Adipocyte (in vitro differentiated cells): ENCODE data around the gene TRMT61A.

ENCODE experiments used
- DNase-seq: peaks from one replicate; pipeline ENCODE4 v3.0.0-alpha.2; 2015; ENCODE audit warnings: low read depth
- H3K27me3 ChIP-seq: replicated peaks from 2 replicates; pipeline ENCODE4 v1.7.0; 2013; ENCODE audit warnings: mild to moderate bottlenecking, low read length, moderate library complexity; ENCODE audit not compliant: control insufficient read depth, insufficient read depth
- H3K36me3 ChIP-seq: 2 replicates; pipeline ENCODE4 v1.7.0; 2013; ENCODE audit warnings: low read length, mild to moderate bottlenecking, moderate library complexity; ENCODE audit not compliant: control insufficient read depth, insufficient read depth, severe bottlenecking
- H3K4me1 ChIP-seq: 2 replicates; pipeline ENCODE4 v1.7.0; 2013; ENCODE audit warnings: mild to moderate bottlenecking, low read length, moderate library complexity; ENCODE audit not compliant: control insufficient read depth, insufficient read depth
- H3K4me3 ChIP-seq: 2 replicates; pipeline ENCODE4 v1.7.0; 2013; ENCODE audit warnings: mild to moderate bottlenecking, low read length, moderate library complexity
- H3K9ac ChIP-seq: 2 replicates; pipeline ENCODE4 v1.7.0; 2013; ENCODE audit warnings: mild to moderate bottlenecking, low read length, moderate library complexity
- H3K9me3 ChIP-seq: 2 replicates; pipeline ENCODE4 v1.7.0; 2013; ENCODE audit warnings: mild to moderate bottlenecking, low read length, moderate library complexity; ENCODE audit not compliant: control insufficient read depth

TRMT61A gene

DNA sequence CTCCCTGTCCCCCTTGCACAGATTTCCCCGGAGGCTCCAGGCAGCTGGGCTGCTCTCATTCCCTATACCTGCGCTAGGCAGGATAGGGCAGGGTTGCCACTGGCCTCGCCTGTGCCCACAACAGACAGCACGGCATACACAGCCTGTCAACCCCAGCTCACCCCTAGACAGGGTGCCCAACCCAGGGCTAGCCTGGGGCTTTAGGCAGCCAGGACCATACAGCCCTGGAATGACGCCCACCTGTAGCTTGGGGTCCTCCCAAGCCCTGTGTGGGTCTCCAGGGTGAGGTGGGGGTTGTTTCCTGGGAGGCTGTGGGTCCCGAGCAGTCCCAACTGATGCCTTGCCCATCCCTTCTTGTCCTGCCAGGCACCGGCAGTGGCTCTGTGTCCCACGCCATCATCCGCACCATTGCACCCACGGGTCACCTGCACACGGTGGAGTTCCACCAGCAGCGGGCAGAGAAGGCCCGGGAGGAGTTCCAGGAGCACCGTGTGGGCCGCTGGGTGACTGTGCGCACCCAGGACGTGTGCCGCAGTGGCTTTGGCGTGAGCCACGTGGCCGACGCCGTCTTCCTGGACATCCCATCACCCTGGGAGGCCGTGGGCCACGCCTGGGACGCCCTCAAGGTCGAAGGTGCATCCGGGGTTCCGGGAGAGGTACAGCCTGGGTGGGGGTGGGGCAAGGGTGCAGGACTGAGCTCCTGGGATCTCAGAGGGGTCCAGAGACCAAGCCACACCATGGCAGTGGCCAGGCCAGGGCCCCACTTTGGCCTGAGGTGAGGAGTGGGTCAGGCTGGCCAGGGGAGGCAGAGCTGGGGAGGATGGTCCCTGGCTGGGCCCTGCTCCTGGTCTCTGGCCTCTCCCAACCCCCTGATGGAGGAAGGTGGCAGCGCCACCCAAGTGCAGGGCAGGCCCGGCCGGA, 3.5 kb downstream of the TRMT61A start:
- H3K9ac ChIP-seq: no peak overlapping the region
- no peaks in the 10 kb centered on the region for H3K27me3 ChIP-seq
- peaks cover 44% of the 10 kb centered on the region for H3K4me1 ChIP-seq
- peaks cover 5% of the 10 kb centered on the region for H3K36me3 ChIP-seq
- DNase-seq: no peak
- H3K9me3 ChIP-seq: no peaks in the 10 kb centered on the region
- no peak overlapping the region for H3K4me3 ChIP-seq

- H3K27me3 ChIP-seq: no peaks in the 10 kb centered on the region
- no peak overlapping the region for H3K4me3 ChIP-seq
- no peak overlapping the region for H3K9ac ChIP-seq
- DNase-seq: no peak
- peaks cover 44% of the 10 kb centered on the region for H3K4me1 ChIP-seq
- H3K36me3 ChIP-seq: peaks cover 5% of the 10 kb centered on the region
- H3K9me3 ChIP-seq: no peaks in the 10 kb centered on the region
These were observed 4.4 kb downstream of the TRMT61A start for GRCh38 chr14:103533137-103533998.

GRCh38 chr14:103533999-103534575, 5.1 kb downstream of the TRMT61A start:
- Histone ChIP-seq H3K9ac (no peak overlapping the region), H3K36me3 (peaks cover 5% of the 10 kb centered on the region), H3K4me3 (no peak overlapping the region), H3K27me3 (no peaks in the 10 kb centered on the region), H3K4me1 (peaks cover 47% of the 10 kb centered on the region), H3K9me3 (no peaks in the 10 kb centered on the region)
- no peak for DNase-seq

DNA sequence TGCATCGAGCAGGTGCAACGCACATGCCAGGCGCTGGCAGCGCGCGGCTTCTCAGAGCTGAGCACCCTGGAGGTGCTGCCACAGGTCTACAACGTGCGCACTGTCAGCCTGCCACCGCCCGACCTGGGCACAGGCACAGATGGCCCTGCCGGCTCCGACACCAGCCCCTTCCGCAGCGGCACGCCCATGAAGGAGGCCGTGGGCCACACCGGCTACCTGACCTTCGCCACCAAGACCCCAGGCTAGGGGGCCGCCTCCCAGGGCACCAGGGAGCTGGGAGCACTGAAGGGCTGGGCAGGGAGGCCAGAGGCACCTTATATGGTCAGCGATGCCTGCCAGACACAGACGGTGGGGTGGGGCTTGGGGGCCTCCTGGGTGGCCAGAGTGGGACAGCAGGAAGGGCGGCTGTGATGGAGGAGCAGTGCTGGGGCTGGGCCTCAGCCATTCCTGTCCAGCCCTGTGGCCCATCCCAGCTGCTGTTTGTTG, 5.6 kb downstream of the TRMT61A start:
- DNase-seq: no peak
- H3K9me3 ChIP-seq: no peaks in the 10 kb centered on the region
- H3K4me1 ChIP-seq: peaks cover 48% of the 10 kb centered on the region
- no peaks in the 10 kb centered on the region for H3K27me3 ChIP-seq
- no peak overlapping the region for H3K4me3 ChIP-seq
- peaks cover 5% of the 10 kb centered on the region for H3K36me3 ChIP-seq
- no peak overlapping the region for H3K9ac ChIP-seq

DNA sequence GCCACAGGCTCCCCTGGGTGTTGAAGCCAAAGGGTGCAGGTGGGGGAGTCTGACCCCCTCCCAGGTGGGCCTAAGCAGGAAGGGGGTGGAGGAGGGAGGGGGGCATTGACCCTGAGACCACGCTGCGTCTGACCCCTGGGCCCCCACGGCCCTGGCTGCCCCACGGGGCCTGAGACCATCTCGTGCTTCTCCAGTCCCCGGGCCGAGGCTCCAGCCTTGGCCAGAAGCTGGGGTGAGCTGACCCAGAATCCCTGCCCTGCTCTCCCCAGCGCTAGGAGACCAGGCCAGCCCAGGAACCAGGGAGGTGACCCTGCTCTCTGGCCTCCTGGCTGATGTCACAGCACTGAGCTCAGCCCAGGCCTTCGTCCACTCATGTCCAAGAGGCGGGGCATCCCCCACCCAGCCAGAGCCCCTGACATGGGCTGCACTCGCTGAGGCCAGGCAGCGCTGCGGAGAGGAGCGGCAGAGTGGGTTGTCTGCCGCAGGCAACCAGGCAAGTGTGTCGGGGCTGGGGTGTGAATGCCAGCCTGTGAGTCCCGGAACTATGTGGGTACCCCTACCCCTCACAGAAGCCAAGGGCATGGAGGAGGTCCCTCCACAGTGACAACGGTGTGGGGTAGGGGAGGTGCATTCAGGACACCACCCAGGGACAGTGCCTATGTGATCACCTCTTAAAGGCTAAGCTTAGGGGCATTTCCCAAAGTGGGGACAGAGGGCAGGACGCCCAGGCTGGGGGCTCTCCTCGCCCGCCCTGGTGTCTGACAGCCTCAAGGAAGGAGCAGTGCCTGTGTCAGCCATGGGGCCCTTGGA, 6.3 kb downstream of the TRMT61A start:
- DNase-seq: no peak
- no peak overlapping the region for H3K4me3 ChIP-seq
- no peaks in the 10 kb centered on the region for H3K27me3 ChIP-seq
- H3K9me3 ChIP-seq: no peaks in the 10 kb centered on the region
- H3K36me3 ChIP-seq: peaks cover 5% of the 10 kb centered on the region
- peak overlapping the region; percentile 60 for H3K9ac ChIP-seq
- peaks cover 47% of the 10 kb centered on the region for H3K4me1 ChIP-seq

DNA sequence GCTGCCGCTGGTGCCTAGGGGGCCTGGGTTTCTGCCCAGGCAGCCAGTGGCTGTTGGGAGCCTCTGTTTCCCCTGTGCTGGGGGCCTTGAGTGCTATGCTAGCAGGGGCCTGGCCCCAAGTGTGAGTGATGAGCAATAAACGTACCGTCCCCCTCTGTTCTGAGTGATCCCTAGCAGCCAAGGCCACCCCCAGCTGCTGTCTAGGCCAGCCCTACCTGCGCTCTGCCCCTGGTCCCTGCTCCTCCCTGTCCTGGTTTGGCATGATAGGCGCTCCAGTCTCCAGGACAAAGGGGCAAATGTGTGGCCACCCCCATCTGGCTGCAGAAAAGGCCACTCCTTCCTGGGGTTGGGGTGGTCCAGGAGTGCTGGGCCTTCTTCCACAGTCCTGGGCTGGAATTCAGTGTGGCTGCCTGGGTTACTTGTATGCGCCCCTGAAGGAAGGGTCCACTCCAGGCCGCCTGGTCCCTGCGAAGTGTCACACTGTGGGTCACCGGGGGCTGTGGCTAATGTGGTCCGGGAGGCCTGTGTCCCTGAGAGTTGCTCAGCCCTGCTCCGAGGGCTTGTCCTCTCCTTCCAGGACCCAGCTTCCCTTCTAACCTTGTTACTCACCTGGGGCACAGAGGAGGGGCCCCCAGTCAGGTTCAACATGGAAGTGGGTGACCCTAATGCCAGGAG, 7.0 kb downstream of the TRMT61A start:
- Histone ChIP-seq H3K4me3 (no peak overlapping the region), H3K4me1 (peaks cover 48% of the 10 kb centered on the region), H3K36me3 (no peaks in the 10 kb centered on the region), H3K9me3 (no peaks in the 10 kb centered on the region), H3K27me3 (no peaks in the 10 kb centered on the region), H3K9ac (peak overlapping the region; percentile 60)
- DNase-seq: no peak

GRCh38 chr14:103536693-103537092, 7.7 kb downstream of the TRMT61A start:
- no peak overlapping the region for H3K4me3 ChIP-seq
- H3K4me1 ChIP-seq: peaks cover 55% of the 10 kb centered on the region
- no peaks in the 10 kb centered on the region for H3K9me3 ChIP-seq
- H3K9ac ChIP-seq: peak overlapping the region; percentile 56
- no peaks in the 10 kb centered on the region for H3K27me3 ChIP-seq
- H3K36me3 ChIP-seq: no peaks in the 10 kb centered on the region
- DNase-seq: no peak

GRCh38 chr14:103537175-103537990, 8.4 kb downstream of the TRMT61A start:
- Histone ChIP-seq H3K4me3 (no peak overlapping the region), H3K27me3 (no peaks in the 10 kb centered on the region), H3K4me1 (peaks cover 62% of the 10 kb centered on the region), H3K9me3 (no peaks in the 10 kb centered on the region), H3K36me3 (no peaks in the 10 kb centered on the region), H3K9ac (peak overlapping the region; percentile 56)
- no peak for DNase-seq

- peaks cover 73% of the 10 kb centered on the region for H3K4me1 ChIP-seq
- H3K4me3 ChIP-seq: no peak overlapping the region
- no peak for DNase-seq
These were observed 9.5 kb downstream of the TRMT61A start for GRCh38 chr14:103538291-103539055.

More at GRCh38 chr14:103538291-103539055, 9.5 kb downstream of the TRMT61A start:
- no peaks in the 10 kb centered on the region for H3K36me3 ChIP-seq
- no peaks in the 10 kb centered on the region for H3K9me3 ChIP-seq
- no peaks in the 10 kb centered on the region for H3K27me3 ChIP-seq
- H3K9ac ChIP-seq: peak overlapping the region; percentile 38
